ENCODE measurements around the gene DIP2C. TPM values are rescaled to one million over a fixed set of nuclear protein-coding genes. Genes with fewer than 3 reads are reported as not detected.

DIP2C gene
- total RNA-seq, 1 donor from 2014 or later = 1.6 TPM

DNA sequence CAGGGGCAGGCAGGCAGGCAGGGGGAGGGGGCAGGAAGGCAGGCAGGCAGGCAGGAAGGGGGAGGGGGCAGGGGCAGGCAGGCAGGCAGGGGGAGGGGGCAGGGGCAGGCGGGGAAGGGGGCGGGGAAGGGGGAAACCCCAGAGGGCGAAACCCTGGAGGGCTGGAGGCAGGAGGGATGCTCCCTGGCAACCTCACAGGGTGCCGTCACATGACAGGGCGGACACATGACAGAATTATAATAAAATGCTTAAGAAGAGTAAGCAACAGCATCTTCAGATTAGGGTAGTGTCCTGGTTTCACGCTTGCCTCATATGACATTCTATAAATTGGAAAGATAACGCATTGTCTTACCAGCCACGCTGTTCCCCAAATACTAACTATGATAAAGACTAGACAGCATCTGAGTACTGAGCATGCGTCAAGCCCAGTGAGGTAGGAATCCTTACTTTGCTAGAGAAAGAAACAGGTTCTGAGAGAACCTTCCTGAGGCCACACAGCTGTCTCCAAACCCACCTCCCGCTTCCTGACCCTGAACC lies 131.6 kb downstream of the DIP2C start:
- Mint-ChIP-seq H3K4me3 (no peak overlapping the region), H3K27ac (no peak overlapping the region), H3K9me3 (no peaks in the 10 kb centered on the region), H3K27me3 (ENCODE audit: insufficient read depth) (peaks cover 1% of the 10 kb centered on the region), H3K36me3 (ENCODE audit: low read depth) (no peaks in the 10 kb centered on the region), H3K4me1 (ENCODE audit: low read depth) (no peaks in the 10 kb centered on the region)
- intact Hi-C loops (cut with micrococcal nuclease) = no loop called here
- DNase-seq (ENCODE audit: low spot score) = no peak

DNA sequence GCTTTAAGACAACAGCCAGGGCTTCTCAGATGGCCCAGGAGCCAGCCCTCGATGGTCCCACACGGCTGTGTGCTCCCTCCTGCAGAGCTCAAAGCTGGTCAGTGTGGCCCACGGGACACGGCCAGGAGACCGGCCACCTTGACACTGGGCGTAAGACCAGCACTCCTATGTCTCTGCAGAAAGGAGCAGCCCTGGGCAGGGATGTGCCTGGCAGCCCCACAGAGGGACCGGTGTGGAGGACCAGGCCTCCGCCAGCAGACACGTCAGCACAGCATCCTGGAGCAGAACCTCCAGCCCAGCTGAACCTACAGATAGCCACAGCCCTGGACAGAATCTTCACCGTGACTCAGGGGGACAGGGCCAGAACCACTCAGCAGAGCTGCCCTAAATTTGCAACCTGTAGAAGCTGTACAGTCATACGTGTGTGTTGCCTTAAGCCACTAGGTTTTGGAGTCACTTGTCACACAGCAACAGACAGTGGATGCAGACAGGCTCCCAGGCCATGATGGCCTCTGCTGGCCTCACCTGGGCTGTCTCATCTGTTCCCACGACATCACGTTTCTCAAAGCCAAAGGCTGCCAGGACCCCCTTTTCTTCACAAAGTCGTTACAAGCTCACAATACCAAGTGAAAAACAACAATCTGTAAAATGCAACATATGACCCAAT lies 132.4 kb downstream of the DIP2C start:
- H3K27me3 Mint-ChIP-seq (ENCODE audit: insufficient read depth) = peaks cover 2% of the 10 kb centered on the region
- no peak overlapping the region for H3K4me3 Mint-ChIP-seq
- intact Hi-C loops (cut with micrococcal nuclease) = no loop called here
- H3K9me3 Mint-ChIP-seq = no peaks in the 10 kb centered on the region
- H3K27ac Mint-ChIP-seq = no peak overlapping the region
- H3K36me3 Mint-ChIP-seq (ENCODE audit: low read depth) = no peaks in the 10 kb centered on the region
- DNase-seq (ENCODE audit: low spot score) = no peak
- no peaks in the 10 kb centered on the region for H3K4me1 Mint-ChIP-seq (ENCODE audit: low read depth)

- intact Hi-C loops (cut with micrococcal nuclease) = no loop called here
- peaks cover 6% of the 10 kb centered on the region for H3K27me3 Mint-ChIP-seq (ENCODE audit: insufficient read depth)
- no peak overlapping the region for H3K27ac Mint-ChIP-seq
These were observed 133.7 kb downstream of the DIP2C start for GRCh38 chr10:555682-556350.

GRCh38 chr10:555281-555680 lies 134.2 kb downstream of the DIP2C start:
- Mint-ChIP-seq H3K27ac (no peak overlapping the region), H3K4me1 (ENCODE audit: low read depth) (no peaks in the 10 kb centered on the region), H3K4me3 (no peak overlapping the region)

More at GRCh38 chr10:555682-556350, 133.7 kb downstream of the DIP2C start:
- DNase-seq (ENCODE audit: low spot score) = no peak
- no peaks in the 10 kb centered on the region for H3K9me3 Mint-ChIP-seq
- H3K4me1 Mint-ChIP-seq (ENCODE audit: low read depth) = no peaks in the 10 kb centered on the region
- H3K36me3 Mint-ChIP-seq (ENCODE audit: low read depth) = no peaks in the 10 kb centered on the region
- H3K4me3 Mint-ChIP-seq = no peak overlapping the region

GRCh38 chr10:554182-554848 lies 135.2 kb downstream of the DIP2C start:
- Mint-ChIP-seq H3K27me3 (ENCODE audit: insufficient read depth) (peaks cover 8% of the 10 kb centered on the region), H3K4me3 (no peak overlapping the region), H3K27ac (no peak overlapping the region), H3K9me3 (no peaks in the 10 kb centered on the region), H3K4me1 (ENCODE audit: low read depth) (no peaks in the 10 kb centered on the region), H3K36me3 (ENCODE audit: low read depth) (no peaks in the 10 kb centered on the region)
- no peak for DNase-seq (ENCODE audit: low spot score)
- intact Hi-C loops (cut with micrococcal nuclease) = no loop called here

More at GRCh38 chr10:555281-555680, 134.2 kb downstream of the DIP2C start:
- no peaks in the 10 kb centered on the region for H3K36me3 Mint-ChIP-seq (ENCODE audit: low read depth)
- peaks cover 8% of the 10 kb centered on the region for H3K27me3 Mint-ChIP-seq (ENCODE audit: insufficient read depth)
- no peaks in the 10 kb centered on the region for H3K9me3 Mint-ChIP-seq
- DNase-seq (ENCODE audit: low spot score) = no peak
- intact Hi-C loops (cut with micrococcal nuclease) = no loop called here

- DNase-seq (ENCODE audit: low spot score) = no peak
- Mint-ChIP-seq H3K4me3 (no peak overlapping the region), H3K27ac (no peak overlapping the region), H3K27me3 (ENCODE audit: insufficient read depth) (peaks cover 10% of the 10 kb centered on the region), H3K9me3 (no peaks in the 10 kb centered on the region), H3K4me1 (ENCODE audit: low read depth) (no peaks in the 10 kb centered on the region), H3K36me3 (ENCODE audit: low read depth) (no peaks in the 10 kb centered on the region)
- intact Hi-C loops (cut with micrococcal nuclease) = no loop called here
These were observed 136.2 kb downstream of the DIP2C start for GRCh38 chr10:553233-553632.

- Mint-ChIP-seq H3K4me1 (ENCODE audit: low read depth) (no peaks in the 10 kb centered on the region), H3K27ac (no peak overlapping the region), H3K27me3 (ENCODE audit: insufficient read depth) (peaks cover 10% of the 10 kb centered on the region), H3K36me3 (ENCODE audit: low read depth) (no peaks in the 10 kb centered on the region), H3K9me3 (no peaks in the 10 kb centered on the region), H3K4me3 (no peak overlapping the region)
- DNase-seq (ENCODE audit: low spot score) = no peak
- intact Hi-C loops (cut with micrococcal nuclease) = no loop called here
These were observed 136.8 kb downstream of the DIP2C start for GRCh38 chr10:552679-553078.

- peaks cover 10% of the 10 kb centered on the region for H3K27me3 Mint-ChIP-seq (ENCODE audit: insufficient read depth)
- H3K4me3 Mint-ChIP-seq = no peak overlapping the region
- H3K27ac Mint-ChIP-seq = no peak overlapping the region
- H3K4me1 Mint-ChIP-seq (ENCODE audit: low read depth) = no peaks in the 10 kb centered on the region
- intact Hi-C loops (cut with micrococcal nuclease) = no loop called here
- DNase-seq (ENCODE audit: low spot score) = no peak
- H3K36me3 Mint-ChIP-seq (ENCODE audit: low read depth) = no peaks in the 10 kb centered on the region
- H3K9me3 Mint-ChIP-seq = no peaks in the 10 kb centered on the region
These were observed 137.9 kb downstream of the DIP2C start for GRCh38 chr10:551373-552252.

DNA sequence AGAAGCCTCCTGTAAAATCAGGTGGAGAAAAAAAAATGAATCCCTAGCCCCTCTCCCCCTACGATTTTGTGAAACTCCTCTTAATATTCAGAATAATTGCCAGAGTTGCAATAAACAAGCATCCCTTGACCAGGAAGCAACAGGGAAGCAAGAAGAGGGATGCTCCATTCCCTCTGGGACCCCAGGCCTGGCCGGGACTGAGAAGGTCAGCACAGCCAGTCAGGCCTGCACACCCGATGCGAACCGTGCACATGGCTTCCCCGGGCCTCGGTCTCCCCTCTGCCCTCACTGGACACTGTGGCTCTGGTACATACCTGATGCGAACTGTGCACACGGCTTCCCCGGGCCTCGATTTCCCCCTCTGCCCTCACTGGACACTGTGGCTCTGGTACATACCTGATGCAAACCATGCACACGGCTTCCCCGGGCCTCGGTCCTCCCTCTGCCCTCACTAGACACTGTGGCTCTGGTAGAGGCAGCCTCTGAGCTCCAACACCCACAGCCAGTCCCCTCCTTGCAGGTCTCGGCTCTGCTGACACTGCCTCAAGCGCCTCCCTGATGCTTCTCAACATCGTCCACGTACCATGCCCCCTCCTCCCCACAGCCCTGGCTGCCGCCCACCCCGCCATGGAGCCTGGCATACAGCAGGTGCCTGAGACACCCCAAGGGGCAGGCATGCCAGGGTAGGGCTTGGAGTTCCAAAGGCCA lies 138.6 kb downstream of the DIP2C start:
- no peak overlapping the region for H3K4me3 Mint-ChIP-seq
- no peaks in the 10 kb centered on the region for H3K4me1 Mint-ChIP-seq (ENCODE audit: low read depth)
- intact Hi-C loops (cut with micrococcal nuclease) = no loop called here
- no peaks in the 10 kb centered on the region for H3K36me3 Mint-ChIP-seq (ENCODE audit: low read depth)
- H3K9me3 Mint-ChIP-seq = no peaks in the 10 kb centered on the region
- H3K27me3 Mint-ChIP-seq (ENCODE audit: insufficient read depth) = peaks cover 10% of the 10 kb centered on the region
- H3K27ac Mint-ChIP-seq = no peak overlapping the region
- DNase-seq (ENCODE audit: low spot score) = no peak

- Mint-ChIP-seq H3K36me3 (ENCODE audit: low read depth) (no peaks in the 10 kb centered on the region), H3K4me3 (no peak overlapping the region), H3K4me1 (ENCODE audit: low read depth) (no peaks in the 10 kb centered on the region), H3K27ac (no peak overlapping the region), H3K9me3 (no peaks in the 10 kb centered on the region), H3K27me3 (ENCODE audit: insufficient read depth) (peaks cover 9% of the 10 kb centered on the region)
- intact Hi-C loops (cut with micrococcal nuclease) = no loop called here
- no peak for DNase-seq (ENCODE audit: low spot score)
These were observed 140.1 kb downstream of the DIP2C start for GRCh38 chr10:549391-549790.

GRCh38 chr10:548238-548901 lies 141.1 kb downstream of the DIP2C start:
- DNase-seq (ENCODE audit: low spot score) = no peak
- Mint-ChIP-seq H3K4me3 (no peak overlapping the region), H3K27me3 (ENCODE audit: insufficient read depth) (peaks cover 9% of the 10 kb centered on the region), H3K9me3 (no peaks in the 10 kb centered on the region), H3K4me1 (ENCODE audit: low read depth) (no peaks in the 10 kb centered on the region), H3K36me3 (ENCODE audit: low read depth) (no peaks in the 10 kb centered on the region), H3K27ac (no peak overlapping the region)
- intact Hi-C loops (cut with micrococcal nuclease) = no loop called here
